T-helper 22 cell (primary cell): ENCODE measurements around the gene MTUS2.

Source experiments
- DNase-seq: peaks from one replicate; pipeline ENCODE4 v3.0.0-alpha.2; 2020; ENCODE audit warnings: low read depth

Gene MTUS2

DNA sequence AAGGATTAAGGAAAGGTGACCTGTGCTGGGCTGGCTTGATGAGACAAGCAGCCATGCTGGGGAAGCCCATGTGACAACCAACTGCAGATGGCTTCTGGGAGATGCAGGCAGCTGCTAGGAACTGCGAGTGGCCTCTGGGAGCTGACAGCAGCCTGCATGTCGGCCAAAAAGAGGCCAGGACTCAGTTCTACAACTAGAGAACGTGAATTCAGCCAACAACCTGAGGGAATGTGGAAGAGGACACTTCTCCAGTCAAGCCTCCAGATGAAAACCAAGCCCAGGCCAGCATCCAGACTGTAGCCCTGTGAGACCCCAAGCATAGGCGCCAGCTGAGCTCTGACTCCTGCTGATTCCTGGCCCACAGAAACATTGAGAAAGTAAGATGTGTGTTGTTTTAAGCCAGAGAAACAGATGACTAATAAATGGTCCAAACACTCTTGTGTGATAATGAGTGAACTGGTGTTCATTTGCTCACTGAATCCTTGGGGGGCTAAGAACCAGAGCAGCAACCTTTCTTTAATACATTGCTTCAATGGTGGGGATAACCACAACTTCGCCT is 730.4 kb downstream of the MTUS2 start:
- no peak for DNase-seq

GRCh38 chr13:29551214-29551613 is 731.1 kb downstream of the MTUS2 start:
- no peak for DNase-seq
